WTC11 (cell line): ENCODE data around the gene DUOX1. TPM values are rescaled to one million over a fixed set of nuclear protein-coding genes. Genes with fewer than 3 reads are reported as not detected.

Experiments used
- ATAC-seq: fragments of 200-7000 bp; cut with Tn5 transposase; 2 replicates; pipeline ENCODE4 v1.10.0; 2021; ENCODE audit warnings: mild to moderate bottlenecking, moderate library complexity
- CTCF ChIA-PET: fragments of 300-600 bp; sonication (Branson Sonifier 250); formaldehyde crosslinking; loops from one replicate; lab custom pipeline; 2021; ENCODE audit warnings: antibody characterized with exemption; lab: Charles Lee
- POLR2A ChIA-PET: fragments of 350-600 bp; sonication (Branson Sonifier 250); formaldehyde crosslinking; loops from one replicate; lab custom pipeline; 2021; ENCODE audit warnings: antibody characterized with exemption; lab: Charles Lee
- DNase-seq: peaks from one replicate; pipeline ENCODE4 v3.0.0; 2021; ENCODE audit warnings: low spot score
- H3K27ac Mint-ChIP-seq: 2 replicates; pipeline ENCODE4 v1.8.0; 2021; ENCODE audit warnings: mixed read lengths
- H3K27me3 Mint-ChIP-seq: 2 replicates; pipeline ENCODE4 v1.8.0; 2021; ENCODE audit warnings: low read depth, mild to moderate bottlenecking, moderate library complexity, mixed read lengths
- H3K36me3 Mint-ChIP-seq: 2 replicates; pipeline ENCODE4 v1.8.0; 2021; ENCODE audit warnings: mixed read lengths
- H3K4me1 Mint-ChIP-seq: 2 replicates; pipeline ENCODE4 v1.8.0; 2022; ENCODE audit warnings: mixed read lengths
- H3K4me3 Mint-ChIP-seq: 2 replicates; pipeline ENCODE4 v1.8.0; 2021; ENCODE audit warnings: mild to moderate bottlenecking, moderate library complexity, mixed read lengths
- H3K9me3 Mint-ChIP-seq: 2 replicates; pipeline ENCODE4 v1.8.0; 2021; ENCODE audit warnings: mixed read lengths
- CBFB ChIP-seq: sonication (generic); formaldehyde crosslinking; IDR thresholded peaks from 2 replicates; pipeline ENCODE4 v1.8.1; 2022; ENCODE audit warnings: mild to moderate bottlenecking, low read depth, missing genetic modification reagents
- CREM ChIP-seq: sonication (generic); formaldehyde crosslinking; IDR thresholded peaks from 2 replicates; pipeline ENCODE4 v1.8.1; 2022; ENCODE audit warnings: mild to moderate bottlenecking, missing genetic modification reagents, moderate library complexity
- ELF4 ChIP-seq: sonication (generic); formaldehyde crosslinking; IDR thresholded peaks from 2 replicates; pipeline ENCODE4 v1.8.1; 2022; ENCODE audit warnings: low read depth, mild to moderate bottlenecking, moderate library complexity, missing genetic modification reagents
- EMX1 ChIP-seq: fragments of 250-450 bp; sonication (Bioruptor Pico); IDR thresholded peaks from 2 replicates; pipeline ENCODE4 v1.8.0; 2021; ENCODE audit warnings: mild to moderate bottlenecking
- FOXJ3 ChIP-seq: sonication (generic); formaldehyde crosslinking; IDR thresholded peaks from 2 replicates; pipeline ENCODE4 v1.9.0; 2021; ENCODE audit warnings: missing genetic modification reagents, mild to moderate bottlenecking, borderline replicate concordance
- FOXP4 ChIP-seq: sonication (generic); formaldehyde crosslinking; IDR thresholded peaks from 2 replicates; pipeline ENCODE4 v1.8.0; 2022; ENCODE audit warnings: mild to moderate bottlenecking, missing genetic modification reagents
- GRHL2 ChIP-seq: fragments of 250-450 bp; sonication (Bioruptor Pico); IDR thresholded peaks from 2 replicates; pipeline ENCODE4 v1.8.0; 2022; ENCODE audit warnings: mild to moderate bottlenecking, moderate library complexity; ENCODE audit not compliant: insufficient replicate concordance, severe bottlenecking
- JUN ChIP-seq: sonication (generic); formaldehyde crosslinking; IDR thresholded peaks from 2 replicates; pipeline ENCODE4 v1.8.0; 2023; ENCODE audit warnings: mild to moderate bottlenecking, missing genetic modification reagents
- NFE2L1 ChIP-seq: sonication (generic); formaldehyde crosslinking; IDR thresholded peaks from 2 replicates; pipeline ENCODE4 v1.8.1; 2023; ENCODE audit warnings: missing genetic modification reagents
- NR3C1 ChIP-seq: sonication (generic); formaldehyde crosslinking; conservative IDR thresholded peaks from 2 replicates; pipeline ENCODE4 v1.8.1; 2023; ENCODE audit warnings: low read depth, mild to moderate bottlenecking, missing genetic modification reagents
- OVOL2 ChIP-seq: fragments of 250-450 bp; sonication (Bioruptor Pico); IDR thresholded peaks from 2 replicates; pipeline ENCODE4 v1.9.0; 2021; ENCODE audit warnings: mild to moderate bottlenecking, borderline replicate concordance
- PRRX2 ChIP-seq: fragments of 250-450 bp; sonication (Bioruptor Pico); IDR thresholded peaks from 2 replicates; pipeline ENCODE4 v1.8.0; 2021; ENCODE audit warnings: mild to moderate bottlenecking
- RELA ChIP-seq: sonication (generic); formaldehyde crosslinking; IDR thresholded peaks from 2 replicates; pipeline ENCODE4 v1.8.1; 2022; ENCODE audit warnings: missing genetic modification reagents, mild to moderate bottlenecking, borderline replicate concordance
- SOX15 ChIP-seq: fragments of 250-450 bp; sonication (Bioruptor Pico); IDR thresholded peaks from 2 replicates; pipeline ENCODE4 v1.9.0; 2021; ENCODE audit warnings: mild to moderate bottlenecking
- TEAD1 ChIP-seq: sonication (generic); formaldehyde crosslinking; IDR thresholded peaks from 2 replicates; pipeline ENCODE4 v1.8.0; 2022; ENCODE audit warnings: mild to moderate bottlenecking, missing genetic modification reagents
- TEAD4 ChIP-seq: sonication (generic); formaldehyde crosslinking; IDR thresholded peaks from 2 replicates; pipeline ENCODE4 v1.8.0; 2022; ENCODE audit warnings: mild to moderate bottlenecking, missing genetic modification reagents
- USF2 ChIP-seq: sonication (generic); formaldehyde crosslinking; IDR thresholded peaks from 2 replicates; pipeline ENCODE4 v1.8.1; 2023; ENCODE audit warnings: mild to moderate bottlenecking, missing genetic modification reagents, moderate library complexity
- ZNF232 ChIP-seq: sonication (generic); formaldehyde crosslinking; IDR thresholded peaks from 2 replicates; pipeline ENCODE4 v1.8.0; 2022; ENCODE audit warnings: mild to moderate bottlenecking, missing genetic modification reagents
- ZNF416 ChIP-seq: fragments of 250-450 bp; sonication (Bioruptor Pico); IDR thresholded peaks from 2 replicates; pipeline ENCODE4 v1.9.0; 2021; ENCODE audit warnings: mild to moderate bottlenecking, inconsistent platforms
- total RNA-seq: library from RNA; stranded (reverse); gene quantifications from 3 replicates; pipeline ENCODE4 v1.2.3, GENCODE V29; 2021
- TF ChIP-seq, protein P1 (sequence below): sonication (generic); formaldehyde crosslinking; IDR thresholded peaks from 2 replicates; pipeline ENCODE4 v1.8.0; 2023; ENCODE audit warnings: missing genetic modification reagents, mild to moderate bottlenecking, borderline replicate concordance
- TF ChIP-seq, protein P2 (sequence below): fragments of 250-450 bp; sonication (Bioruptor Pico); IDR thresholded peaks from 2 replicates; pipeline ENCODE4 v1.9.0; 2021; ENCODE audit warnings: mild to moderate bottlenecking
- TF ChIP-seq, protein P3 (sequence below): fragments of 250-450 bp; sonication (Bioruptor Pico); IDR thresholded peaks from 2 replicates; pipeline ENCODE4 v1.9.0; 2021; ENCODE audit warnings: mild to moderate bottlenecking

The DUOX1 gene
- total RNA-seq, 1 experiment from 2014 or later = 1.3 TPM

DNA sequence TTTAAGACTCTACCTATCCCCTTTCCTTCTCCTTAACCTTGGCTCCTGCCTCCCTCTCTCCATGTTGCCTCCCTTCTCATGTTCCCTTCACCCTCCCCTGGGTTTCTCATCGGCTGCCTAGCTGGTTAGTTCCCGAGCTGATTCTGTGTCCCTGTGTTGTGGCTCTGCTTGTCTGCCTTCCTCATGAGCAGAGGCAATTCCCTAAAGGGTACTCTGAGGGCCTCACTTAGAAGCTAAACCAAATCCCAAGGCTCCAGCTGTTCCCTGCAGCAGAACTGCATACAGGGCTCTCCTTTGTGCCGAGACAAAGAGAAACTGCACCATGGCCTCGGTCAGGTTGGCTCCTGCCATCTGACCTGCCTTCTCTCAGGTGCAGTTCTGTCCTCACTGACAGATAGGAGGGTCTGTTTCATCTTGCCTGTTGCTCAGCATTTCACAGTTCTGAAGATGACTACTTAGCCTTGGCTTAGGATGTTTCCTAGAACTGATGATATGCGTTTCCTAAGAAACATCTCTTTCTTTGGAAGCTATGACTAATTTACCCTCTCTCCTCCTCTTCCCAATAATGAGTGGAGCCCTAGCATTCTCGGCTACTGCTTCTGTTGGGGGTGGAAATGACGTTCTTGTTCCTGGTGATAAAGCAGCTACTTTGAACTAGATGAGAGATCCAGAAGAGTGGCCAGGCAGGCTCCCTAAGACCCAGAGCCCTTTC lies 27.1 kb downstream of the DUOX1 start:
- H3K4me1 Mint-ChIP-seq = 0 out of 2 replicates have a peak, but pooled peaks cover 3% of the 10 kb centered on the region
- CTCF ChIA-PET = interaction anchor here (1.5 kb wide), 1 partner anchor 39 kb away, joined by 9 read pairs; no protein-coding TSS in a partner anchor
- no peak for DNase-seq
- H3K36me3 Mint-ChIP-seq = no peaks in the 10 kb centered on the region
- no peak overlapping the region for H3K27ac Mint-ChIP-seq
- TF ChIP-seq, protein P1, sequence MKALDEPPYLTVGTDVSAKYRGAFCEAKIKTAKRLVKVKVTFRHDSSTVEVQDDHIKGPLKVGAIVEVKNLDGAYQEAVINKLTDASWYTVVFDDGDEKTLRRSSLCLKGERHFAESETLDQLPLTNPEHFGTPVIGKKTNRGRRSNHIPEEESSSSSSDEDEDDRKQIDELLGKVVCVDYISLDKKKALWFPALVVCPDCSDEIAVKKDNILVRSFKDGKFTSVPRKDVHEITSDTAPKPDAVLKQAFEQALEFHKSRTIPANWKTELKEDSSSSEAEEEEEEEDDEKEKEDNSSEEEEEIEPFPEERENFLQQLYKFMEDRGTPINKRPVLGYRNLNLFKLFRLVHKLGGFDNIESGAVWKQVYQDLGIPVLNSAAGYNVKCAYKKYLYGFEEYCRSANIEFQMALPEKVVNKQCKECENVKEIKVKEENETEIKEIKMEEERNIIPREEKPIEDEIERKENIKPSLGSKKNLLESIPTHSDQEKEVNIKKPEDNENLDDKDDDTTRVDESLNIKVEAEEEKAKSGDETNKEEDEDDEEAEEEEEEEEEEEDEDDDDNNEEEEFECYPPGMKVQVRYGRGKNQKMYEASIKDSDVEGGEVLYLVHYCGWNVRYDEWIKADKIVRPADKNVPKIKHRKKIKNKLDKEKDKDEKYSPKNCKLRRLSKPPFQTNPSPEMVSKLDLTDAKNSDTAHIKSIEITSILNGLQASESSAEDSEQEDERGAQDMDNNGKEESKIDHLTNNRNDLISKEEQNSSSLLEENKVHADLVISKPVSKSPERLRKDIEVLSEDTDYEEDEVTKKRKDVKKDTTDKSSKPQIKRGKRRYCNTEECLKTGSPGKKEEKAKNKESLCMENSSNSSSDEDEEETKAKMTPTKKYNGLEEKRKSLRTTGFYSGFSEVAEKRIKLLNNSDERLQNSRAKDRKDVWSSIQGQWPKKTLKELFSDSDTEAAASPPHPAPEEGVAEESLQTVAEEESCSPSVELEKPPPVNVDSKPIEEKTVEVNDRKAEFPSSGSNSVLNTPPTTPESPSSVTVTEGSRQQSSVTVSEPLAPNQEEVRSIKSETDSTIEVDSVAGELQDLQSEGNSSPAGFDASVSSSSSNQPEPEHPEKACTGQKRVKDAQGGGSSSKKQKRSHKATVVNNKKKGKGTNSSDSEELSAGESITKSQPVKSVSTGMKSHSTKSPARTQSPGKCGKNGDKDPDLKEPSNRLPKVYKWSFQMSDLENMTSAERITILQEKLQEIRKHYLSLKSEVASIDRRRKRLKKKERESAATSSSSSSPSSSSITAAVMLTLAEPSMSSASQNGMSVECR (CRISPR knock-in tag) = no peak
- TF ChIP-seq NR3C1 (CRISPR knock-in tag) (no peak), ZNF232 (CRISPR knock-in tag) (no peak), TEAD1 (CRISPR knock-in tag) (no peak), SOX15 (no peak), ELF4 (no peak), FOXP4 (no peak), FOXJ3 (CRISPR knock-in tag) (no peak), JUN (CRISPR knock-in tag) (no peak), EMX1 (no peak), CREM (CRISPR knock-in tag) (no peak), USF2 (no peak), GRHL2 (CRISPR knock-in tag) (no peak), CBFB (CRISPR knock-in tag) (no peak)
- TF ChIP-seq, protein P2, sequence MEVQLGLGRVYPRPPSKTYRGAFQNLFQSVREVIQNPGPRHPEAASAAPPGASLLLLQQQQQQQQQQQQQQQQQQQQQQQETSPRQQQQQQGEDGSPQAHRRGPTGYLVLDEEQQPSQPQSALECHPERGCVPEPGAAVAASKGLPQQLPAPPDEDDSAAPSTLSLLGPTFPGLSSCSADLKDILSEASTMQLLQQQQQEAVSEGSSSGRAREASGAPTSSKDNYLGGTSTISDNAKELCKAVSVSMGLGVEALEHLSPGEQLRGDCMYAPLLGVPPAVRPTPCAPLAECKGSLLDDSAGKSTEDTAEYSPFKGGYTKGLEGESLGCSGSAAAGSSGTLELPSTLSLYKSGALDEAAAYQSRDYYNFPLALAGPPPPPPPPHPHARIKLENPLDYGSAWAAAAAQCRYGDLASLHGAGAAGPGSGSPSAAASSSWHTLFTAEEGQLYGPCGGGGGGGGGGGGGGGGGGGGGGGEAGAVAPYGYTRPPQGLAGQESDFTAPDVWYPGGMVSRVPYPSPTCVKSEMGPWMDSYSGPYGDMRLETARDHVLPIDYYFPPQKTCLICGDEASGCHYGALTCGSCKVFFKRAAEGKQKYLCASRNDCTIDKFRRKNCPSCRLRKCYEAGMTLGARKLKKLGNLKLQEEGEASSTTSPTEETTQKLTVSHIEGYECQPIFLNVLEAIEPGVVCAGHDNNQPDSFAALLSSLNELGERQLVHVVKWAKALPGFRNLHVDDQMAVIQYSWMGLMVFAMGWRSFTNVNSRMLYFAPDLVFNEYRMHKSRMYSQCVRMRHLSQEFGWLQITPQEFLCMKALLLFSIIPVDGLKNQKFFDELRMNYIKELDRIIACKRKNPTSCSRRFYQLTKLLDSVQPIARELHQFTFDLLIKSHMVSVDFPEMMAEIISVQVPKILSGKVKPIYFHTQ (CRISPR knock-in tag) = no peak
- H3K9me3 Mint-ChIP-seq = no peaks in the 10 kb centered on the region
- H3K27me3 Mint-ChIP-seq = peaks cover 20% of the 10 kb centered on the region
- H3K4me3 Mint-ChIP-seq = no peak overlapping the region
- POLR2A ChIA-PET = no interaction called here
- ATAC-seq = no peak

GRCh38 chr15:45157974-45158373 lies 28.2 kb downstream of the DUOX1 start:
- H3K4me3 Mint-ChIP-seq = no peak overlapping the region
- 0 out of 2 replicates have a peak, but pooled peaks cover 5% of the 10 kb centered on the region for H3K4me1 Mint-ChIP-seq
- peaks cover 23% of the 10 kb centered on the region for H3K27me3 Mint-ChIP-seq
- ChIA-PET POLR2A (no interaction called here), CTCF (interaction anchor here (0.7 to 1.9 kb wide), 7 partner anchors 10 to 299 kb away, joined by 3 to 7 read pairs (median 4); partner anchors contain the start of gene SHF)
- DNase-seq (no peak), ATAC-seq (peak; percentile 22; the same call in 1 of the 2 replicates)
- TF ChIP-seq RELA (CRISPR knock-in tag) (no peak), USF2 (no peak), ZNF416 (CRISPR knock-in tag) (no peak), PRRX2 (no peak), ZNF232 (CRISPR knock-in tag) (no peak), TEAD4 (CRISPR knock-in tag) (no peak), TEAD1 (CRISPR knock-in tag) (no peak), OVOL2 (CRISPR knock-in tag) (no peak), NFE2L1 (CRISPR knock-in tag) (no peak)
- TF ChIP-seq, protein P3, sequence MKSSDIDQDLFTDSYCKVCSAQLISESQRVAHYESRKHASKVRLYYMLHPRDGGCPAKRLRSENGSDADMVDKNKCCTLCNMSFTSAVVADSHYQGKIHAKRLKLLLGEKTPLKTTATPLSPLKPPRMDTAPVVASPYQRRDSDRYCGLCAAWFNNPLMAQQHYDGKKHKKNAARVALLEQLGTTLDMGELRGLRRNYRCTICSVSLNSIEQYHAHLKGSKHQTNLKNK (CRISPR knock-in tag) = no peak
- no peak overlapping the region for H3K27ac Mint-ChIP-seq
- no peaks in the 10 kb centered on the region for H3K9me3 Mint-ChIP-seq
- no peaks in the 10 kb centered on the region for H3K36me3 Mint-ChIP-seq
